ENCODE data around the gene CDKN2B.
"Not testable (repeated sequence)": the region's sequence is repeated elsewhere in the genome, so short reads cannot be mapped to it uniquely, and the experiment has no call there.

CDKN2B gene, protein sequence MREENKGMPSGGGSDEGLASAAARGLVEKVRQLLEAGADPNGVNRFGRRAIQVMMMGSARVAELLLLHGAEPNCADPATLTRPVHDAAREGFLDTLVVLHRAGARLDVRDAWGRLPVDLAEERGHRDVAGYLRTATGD

DNA sequence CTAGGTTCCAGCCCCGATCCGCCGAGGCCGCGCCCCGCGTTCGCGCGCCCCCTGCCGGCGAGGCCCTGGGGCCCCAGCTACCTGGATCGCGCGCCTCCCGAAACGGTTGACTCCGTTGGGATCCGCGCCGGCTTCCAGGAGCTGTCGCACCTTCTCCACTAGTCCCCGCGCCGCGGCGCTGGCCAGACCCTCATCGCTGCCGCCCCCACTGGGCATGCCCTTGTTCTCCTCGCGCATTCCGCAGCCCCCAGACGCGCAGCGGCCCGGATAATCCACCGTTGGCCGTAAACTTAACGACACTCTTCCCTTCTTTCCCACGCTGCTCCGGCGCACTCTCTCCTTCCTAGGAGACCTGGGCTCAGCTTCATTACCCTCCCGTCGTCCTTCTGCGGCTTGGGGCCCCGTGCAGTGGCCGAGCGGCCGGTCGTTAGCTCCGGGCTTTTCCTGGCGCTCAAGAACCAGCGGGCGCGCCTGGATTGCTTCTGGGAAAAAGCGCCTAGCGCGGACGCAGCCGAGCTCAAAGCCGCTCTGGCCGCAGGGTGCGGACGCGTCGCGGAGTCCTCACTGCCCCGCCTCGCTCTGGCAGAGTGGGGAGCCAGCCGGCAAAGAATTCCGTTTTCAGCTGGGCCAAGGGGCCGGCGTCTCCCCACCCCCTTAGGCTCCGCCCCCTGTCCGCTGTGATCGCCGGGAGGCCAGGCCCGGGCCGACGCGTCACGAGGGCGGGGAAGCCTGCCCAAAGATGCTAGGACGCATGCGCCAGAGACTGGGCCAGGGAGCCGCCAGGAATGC is at the start of gene CDKN2B:
Gene CDKN2B (minus strand): TSS at position 589 of the 789 bp plus-strand sequence. CDS start 352 bp downstream, at position 237.
- FAIRE-seq (no peak), DNase-seq (ENCODE audit: insufficient read length, low spot score) (no peak)
- no peak for TF ChIP-seq POLR2A (IDR thresholded peaks at IDR 0.05; ENCODE audit: low read depth, low read length)

DNA sequence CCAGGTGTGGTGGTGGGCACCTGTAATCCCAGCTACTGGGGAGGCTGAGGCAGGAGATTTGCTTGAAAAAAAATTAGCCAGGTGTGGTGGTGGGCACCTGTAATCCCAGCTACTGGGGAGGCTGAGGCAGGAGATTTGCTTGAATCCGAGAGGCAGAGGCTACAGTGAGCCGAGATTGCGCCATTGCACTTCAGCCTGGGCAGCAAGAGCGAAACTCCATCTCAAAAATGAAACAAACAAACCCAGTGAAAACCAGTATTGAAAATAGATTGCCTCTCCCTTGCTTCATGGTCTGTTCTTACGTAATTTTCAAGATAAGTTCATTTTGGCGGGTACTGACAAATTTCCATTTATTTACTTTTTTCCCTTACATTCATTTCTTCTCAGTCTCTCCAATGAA is 48.9 kb upstream of the CDKN2B start:
- FAIRE-seq, result not testable (repeated sequence)

DNA sequence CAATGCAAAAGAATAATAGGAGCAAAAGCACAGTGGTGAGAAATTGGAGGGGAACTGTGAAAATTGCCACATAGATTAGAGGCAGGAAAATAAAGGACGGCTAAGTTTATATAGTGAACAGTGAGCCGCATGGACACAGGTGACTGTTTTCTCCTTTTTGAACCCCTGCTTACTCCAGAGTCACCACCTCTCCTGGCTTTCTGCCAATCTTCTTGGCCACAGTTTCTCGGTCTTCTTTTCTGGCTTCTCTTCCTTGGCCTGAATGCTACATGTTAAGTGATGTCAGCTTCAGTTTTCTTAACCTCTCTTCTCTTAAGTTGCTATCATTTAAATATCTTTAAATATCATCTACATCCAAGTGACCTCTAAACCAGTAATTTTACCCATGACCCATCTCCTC is 47.3 kb upstream of the CDKN2B start:
- no peak for TF ChIP-seq POLR2A (IDR thresholded peaks at IDR 0.05; ENCODE audit: low read depth, low read length)
- FAIRE-seq (no peak), DNase-seq (ENCODE audit: insufficient read length, low spot score) (no peak)

More for the DNA sequence above, 48.9 kb upstream of the CDKN2B start:
- DNase-seq (ENCODE audit: insufficient read length, low spot score), result not testable (repeated sequence)

DNA sequence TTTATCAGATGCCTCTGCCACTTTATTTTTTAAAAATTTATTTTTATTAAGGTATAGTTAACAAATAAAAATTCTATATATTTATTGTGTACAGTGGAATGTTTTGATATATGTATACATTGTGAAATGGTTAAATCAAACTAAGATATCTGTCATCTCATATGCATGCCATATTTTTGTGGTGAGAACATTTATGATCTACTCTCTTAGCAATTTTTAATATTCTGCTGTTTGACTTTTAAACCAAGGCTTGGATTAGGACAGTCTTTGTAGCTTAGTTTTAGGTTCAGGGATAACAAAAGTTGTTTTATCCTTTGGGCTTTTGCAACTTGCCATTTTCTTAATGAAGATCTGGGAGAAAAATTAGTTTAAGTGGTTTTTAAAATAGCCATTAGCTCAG is 46.0 kb upstream of the CDKN2B start:
- DNase-seq (ENCODE audit: insufficient read length, low spot score), result no peak

DNA sequence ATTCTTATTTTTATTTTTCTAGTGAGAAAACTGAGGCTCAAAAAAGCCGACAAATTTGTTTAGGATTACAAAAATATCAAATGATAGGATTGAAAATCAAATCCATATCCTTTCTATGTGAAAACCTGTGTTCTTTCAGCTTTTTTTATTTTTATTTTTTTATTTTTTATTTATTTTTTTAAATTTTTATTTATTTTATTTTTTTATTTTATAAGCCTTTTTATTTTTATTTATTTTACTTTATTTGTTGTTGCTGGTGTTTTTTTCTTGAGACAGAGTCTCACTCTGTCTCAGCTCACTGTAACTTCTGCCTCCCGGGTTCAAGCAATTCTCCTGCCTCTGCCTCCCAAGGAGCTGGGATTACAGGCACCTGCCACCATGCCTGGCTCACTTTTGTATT is 45.4 kb upstream of the CDKN2B start:
- TF ChIP-seq POLR2A (IDR thresholded peaks at IDR 0.05; ENCODE audit: low read depth, low read length), result no peak
- no peak for FAIRE-seq
- no peak for DNase-seq (ENCODE audit: insufficient read length, low spot score)

More for the DNA sequence above, 46.0 kb upstream of the CDKN2B start:
- TF ChIP-seq POLR2A (IDR thresholded peaks at IDR 0.05; ENCODE audit: low read depth, low read length), result no peak
- no peak for FAIRE-seq

DNA sequence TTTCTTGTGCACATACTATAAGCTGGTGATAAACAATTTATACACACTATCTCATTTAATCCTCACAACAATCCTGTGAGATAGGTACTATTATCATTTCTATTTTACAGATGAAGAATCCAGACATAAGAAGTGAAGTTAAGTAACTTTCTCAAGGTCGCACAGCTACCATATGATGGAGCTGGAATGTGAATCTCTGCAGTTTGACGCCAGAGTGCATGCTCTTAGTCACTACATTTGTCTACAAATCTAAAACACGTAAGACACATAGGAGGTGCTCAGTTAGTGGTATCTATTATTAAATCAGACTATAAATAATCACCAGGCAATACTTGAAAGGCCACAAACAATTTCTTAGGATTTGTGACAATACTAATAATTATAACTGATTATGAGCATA is 45.0 kb upstream of the CDKN2B start:
- no peak for TF ChIP-seq POLR2A (IDR thresholded peaks at IDR 0.05; ENCODE audit: low read depth, low read length)
- no peak for DNase-seq (ENCODE audit: insufficient read length, low spot score)
- no peak for FAIRE-seq

DNA sequence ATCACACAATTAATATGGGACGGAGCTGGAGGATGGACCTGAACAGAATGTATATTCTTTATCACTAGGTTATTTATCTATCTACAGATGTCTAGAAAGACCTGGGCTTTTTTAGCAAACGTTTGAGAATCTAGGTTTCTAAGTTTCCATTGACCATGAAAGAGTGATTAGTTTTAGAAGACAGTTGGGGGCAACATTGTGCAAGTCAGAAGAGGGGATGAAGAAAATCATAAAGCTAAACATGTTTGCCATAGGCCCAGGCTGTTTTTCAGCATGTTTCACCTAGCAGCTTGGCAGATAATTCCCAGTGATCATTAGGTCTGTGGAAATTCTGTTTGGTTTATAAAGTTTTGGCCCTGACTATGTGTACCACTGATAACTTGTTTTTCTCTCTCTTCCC is 44.1 kb upstream of the CDKN2B start:
- no peak for FAIRE-seq
- no peak for TF ChIP-seq POLR2A (IDR thresholded peaks at IDR 0.05; ENCODE audit: low read depth, low read length)
- no peak for DNase-seq (ENCODE audit: insufficient read length, low spot score)

DNA sequence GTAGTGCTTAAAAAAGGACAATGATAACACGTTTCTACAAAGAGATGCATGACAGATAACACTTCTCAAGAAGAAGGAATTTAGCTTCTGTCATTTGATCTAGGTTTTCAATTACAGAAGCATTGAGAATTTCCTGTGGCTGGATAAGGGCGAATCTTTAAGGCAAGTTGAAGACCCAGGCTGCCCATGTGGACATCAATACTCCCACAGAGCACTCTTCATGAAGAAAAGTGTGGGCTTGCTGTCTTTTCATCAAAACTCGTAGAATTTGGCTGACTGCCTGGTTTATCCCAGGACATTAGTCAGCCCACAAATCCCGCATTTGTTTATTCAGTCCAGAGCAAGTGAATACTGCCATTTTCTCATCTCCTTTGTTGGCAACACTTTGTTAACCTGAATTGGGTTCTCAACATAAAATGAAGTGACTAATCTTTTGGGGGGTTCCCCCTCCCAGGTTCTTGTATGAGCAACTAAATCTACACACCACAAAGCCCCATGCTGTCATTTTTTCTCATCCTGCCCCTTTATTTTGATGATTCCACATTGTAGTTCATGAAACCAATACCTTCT is 43.4 kb upstream of the CDKN2B start:
- no peak for TF ChIP-seq POLR2A (IDR thresholded peaks at IDR 0.05; ENCODE audit: low read depth, low read length)
- no peak for FAIRE-seq
- DNase-seq (ENCODE audit: insufficient read length, low spot score), result no peak

DNA sequence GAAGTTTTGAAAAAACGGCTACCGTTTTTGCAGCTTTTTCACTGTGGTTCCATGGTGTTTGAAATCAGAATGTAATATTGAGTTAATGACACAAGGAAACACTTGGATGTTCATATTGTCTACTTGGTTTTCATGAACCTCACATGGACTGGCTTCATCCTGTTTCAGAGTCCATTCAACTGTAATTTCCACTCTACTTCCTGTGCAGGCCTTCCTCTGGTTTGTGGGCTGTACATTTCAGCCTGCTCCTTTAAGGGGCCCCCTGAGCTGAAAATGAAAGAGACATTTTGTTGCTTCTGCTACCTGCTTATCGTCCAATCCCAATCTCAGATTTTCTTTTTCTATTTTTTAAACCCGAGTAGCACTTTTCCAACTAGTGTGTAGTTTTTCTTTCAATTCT is 41.8 kb upstream of the CDKN2B start:
- no peak for DNase-seq (ENCODE audit: insufficient read length, low spot score)
- FAIRE-seq, result no peak
- TF ChIP-seq POLR2A (IDR thresholded peaks at IDR 0.05; ENCODE audit: low read depth, low read length), result no peak

DNA sequence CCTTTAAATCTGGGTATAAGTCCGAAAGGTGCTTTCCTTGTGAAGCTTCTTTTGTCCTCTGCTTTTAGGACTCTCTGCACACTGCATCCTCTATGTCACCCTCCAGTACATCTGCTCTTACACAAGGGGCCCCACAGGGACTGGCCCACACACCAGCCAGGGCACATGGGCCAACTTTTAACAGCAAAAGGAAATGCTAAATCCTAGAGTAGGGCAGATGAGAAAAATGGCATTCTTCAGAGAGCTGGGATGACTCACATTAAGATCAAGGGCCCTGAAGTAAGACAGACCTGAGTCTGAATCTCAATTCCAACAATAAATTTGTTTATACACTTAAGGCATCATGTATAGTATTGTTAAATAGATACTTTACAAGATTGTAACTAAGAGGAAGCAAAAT is 40.3 kb upstream of the CDKN2B start:
- FAIRE-seq (no peak), DNase-seq (ENCODE audit: insufficient read length, low spot score) (no peak)
- no peak for TF ChIP-seq POLR2A (IDR thresholded peaks at IDR 0.05; ENCODE audit: low read depth, low read length)

DNA sequence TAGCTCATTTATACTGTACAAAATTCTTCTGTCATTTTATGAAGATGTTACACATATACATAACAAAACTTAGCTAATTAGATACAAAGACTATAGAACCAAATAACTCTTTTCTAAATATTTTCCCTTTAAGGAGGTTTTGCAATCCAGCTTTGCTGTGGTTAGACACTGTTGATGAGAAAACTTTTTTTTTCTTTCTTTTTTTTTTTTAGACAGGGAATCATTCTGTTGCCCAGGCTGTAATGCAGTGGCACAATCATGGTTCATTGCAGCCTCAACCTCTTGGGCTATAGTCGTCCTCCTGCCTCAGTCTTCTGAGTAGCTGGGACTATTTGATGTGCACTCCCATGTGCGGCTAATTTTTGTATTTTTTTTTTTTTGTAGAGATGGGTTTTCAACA is 38.5 kb upstream of the CDKN2B start:
- DNase-seq (ENCODE audit: insufficient read length, low spot score) (no peak), FAIRE-seq (no peak)
- no peak for TF ChIP-seq POLR2A (IDR thresholded peaks at IDR 0.05; ENCODE audit: low read depth, low read length)

DNA sequence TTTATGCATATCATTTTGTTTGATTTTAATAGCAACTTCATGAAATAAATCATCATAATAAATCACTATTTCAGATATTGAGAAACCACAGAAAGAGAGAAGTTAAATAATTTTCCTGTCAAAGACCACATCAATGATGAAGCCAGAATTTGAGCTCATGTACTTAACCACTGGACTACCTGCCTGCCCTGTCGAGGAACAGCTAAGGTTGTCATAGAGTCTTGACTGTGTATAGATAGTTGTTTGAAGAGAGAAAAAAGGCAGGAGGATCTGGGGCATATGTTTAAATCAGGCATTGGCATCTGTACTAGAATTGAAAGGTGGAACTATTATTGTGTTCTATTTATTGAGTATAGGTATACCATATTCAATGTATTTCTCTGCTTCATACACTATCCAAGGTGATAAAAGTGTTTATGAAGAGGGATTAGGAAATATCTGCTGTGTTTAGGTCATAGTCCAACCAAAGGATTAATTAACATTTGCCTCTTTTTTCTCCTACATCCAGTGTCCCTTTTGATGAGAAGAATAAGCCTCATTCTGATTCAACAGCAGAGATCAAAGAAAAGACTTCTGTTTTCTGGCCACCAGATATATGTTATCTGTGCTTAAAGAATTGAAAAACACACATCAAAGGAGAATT is 37.3 kb upstream of the CDKN2B start:
- no peak for TF ChIP-seq POLR2A (IDR thresholded peaks at IDR 0.05; ENCODE audit: low read depth, low read length)
- FAIRE-seq, result no peak

DNA sequence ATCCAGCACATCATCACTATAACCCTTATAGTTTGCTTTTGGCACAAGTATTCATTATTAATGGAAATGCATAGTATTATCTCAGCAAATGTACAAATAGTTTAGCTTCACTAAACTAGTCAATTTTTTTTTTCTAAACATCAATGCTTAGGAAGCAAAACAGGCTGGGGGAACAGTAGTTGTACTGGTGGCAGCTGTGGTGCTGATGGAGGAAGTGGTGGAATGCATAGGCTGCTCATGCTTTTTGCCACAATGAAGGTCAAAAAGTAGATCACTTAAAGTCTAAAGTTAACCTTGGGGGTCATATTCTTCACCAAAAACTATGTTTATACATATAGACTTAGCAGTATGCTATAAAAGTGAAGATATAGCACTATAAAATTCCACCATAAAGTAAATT is 36.3 kb upstream of the CDKN2B start:
- TF ChIP-seq POLR2A (IDR thresholded peaks at IDR 0.05; ENCODE audit: low read depth, low read length), result no peak
- DNase-seq (ENCODE audit: insufficient read length, low spot score), result no peak
- no peak for FAIRE-seq

More for the DNA sequence above, 37.3 kb upstream of the CDKN2B start:
- DNase-seq (ENCODE audit: insufficient read length, low spot score), result no peak

DNA sequence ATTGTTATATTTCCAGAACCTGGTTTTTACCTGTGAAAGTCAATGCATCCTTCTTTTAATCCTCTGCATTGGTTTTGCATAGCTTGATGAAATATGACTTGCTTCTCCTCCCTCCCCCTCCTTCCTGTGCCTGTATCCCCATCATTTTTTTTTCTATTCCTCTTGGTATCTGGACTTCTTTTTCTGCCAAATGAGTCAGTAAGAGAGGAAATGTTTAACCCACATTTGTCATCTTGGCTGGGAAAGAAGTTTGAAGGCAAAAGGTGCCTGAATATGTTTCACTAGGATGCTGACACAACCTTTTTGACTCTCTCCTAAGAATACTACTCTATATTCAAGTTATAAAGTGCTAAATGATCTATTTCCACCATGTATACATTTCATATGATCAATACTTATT is 35.5 kb upstream of the CDKN2B start:
- no peak for FAIRE-seq
- no peak for DNase-seq (ENCODE audit: insufficient read length, low spot score)
- TF ChIP-seq POLR2A (IDR thresholded peaks at IDR 0.05; ENCODE audit: low read depth, low read length), result no peak
